Measurements from ENCODE around the gene LRRC74A.

The LRRC74A gene

DNA sequence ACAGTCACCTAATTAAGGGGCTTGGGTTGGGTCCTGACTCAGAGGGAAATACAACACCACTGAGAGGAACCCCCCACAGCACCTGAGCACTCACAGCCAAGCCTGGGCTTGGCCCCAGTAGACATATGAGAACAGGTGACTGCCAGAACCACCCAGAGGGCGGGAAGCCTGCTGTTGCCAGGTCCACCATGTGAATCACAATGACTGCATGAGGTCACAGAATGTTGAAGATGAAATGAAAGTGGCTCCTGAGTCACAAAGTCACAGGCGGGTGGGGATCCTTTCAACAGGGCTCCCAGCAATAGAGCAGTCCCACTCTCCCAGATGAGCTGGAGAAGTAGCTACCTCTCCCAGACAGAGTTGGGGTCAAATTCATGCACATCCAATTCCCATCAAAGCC lies at the start of gene LRRC74A:
Gene LRRC74A, plus strand, starts transcription at position 287 of the 400 bp plus-strand sequence. CDS start 290 bp downstream, outside the sequence.
- no peak for DNase-seq (ENCODE audit: low read depth)

DNA sequence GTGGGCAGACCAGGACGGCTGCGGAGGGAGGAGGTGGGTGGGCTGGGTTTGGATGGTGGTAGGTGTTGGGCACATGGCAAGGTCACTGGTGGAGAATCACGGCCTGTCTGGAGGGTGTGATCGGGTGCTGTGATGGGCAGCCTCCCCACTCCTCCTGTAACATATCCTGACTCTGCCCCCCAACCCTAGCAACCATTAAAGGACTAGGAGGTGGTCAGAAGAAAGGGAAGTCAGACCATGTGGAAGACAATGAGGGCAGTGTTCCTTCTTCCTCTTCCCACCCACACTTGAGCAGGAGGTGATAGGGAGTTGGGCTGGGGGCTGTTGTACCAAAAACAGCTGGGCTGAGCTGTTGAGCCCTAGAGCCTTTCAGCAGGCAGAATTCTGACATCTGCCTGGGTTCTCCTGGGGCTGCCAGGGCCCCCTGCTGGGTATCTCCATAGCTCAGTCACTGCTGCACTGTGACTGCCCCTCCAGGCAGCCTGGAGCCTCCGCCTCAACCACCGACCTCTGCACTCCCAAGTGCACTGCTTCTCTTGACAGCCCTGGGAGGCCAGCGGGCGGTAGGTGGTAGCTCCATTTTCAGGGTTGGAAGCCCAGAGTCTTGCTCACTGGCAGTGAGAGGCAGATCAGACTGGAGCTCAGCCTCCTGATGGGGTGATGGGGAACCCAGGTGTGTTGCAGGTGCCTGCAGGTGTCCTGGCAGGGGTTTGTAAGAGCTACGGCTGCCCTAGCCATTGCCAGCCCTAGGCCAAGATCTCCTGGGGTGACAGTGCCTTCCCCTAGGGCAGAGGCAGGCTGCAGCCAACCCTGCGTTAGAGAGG lies 49.6 kb upstream of the LRRC74A start:
- DNase-seq (ENCODE audit: low read depth), result no peak

DNA sequence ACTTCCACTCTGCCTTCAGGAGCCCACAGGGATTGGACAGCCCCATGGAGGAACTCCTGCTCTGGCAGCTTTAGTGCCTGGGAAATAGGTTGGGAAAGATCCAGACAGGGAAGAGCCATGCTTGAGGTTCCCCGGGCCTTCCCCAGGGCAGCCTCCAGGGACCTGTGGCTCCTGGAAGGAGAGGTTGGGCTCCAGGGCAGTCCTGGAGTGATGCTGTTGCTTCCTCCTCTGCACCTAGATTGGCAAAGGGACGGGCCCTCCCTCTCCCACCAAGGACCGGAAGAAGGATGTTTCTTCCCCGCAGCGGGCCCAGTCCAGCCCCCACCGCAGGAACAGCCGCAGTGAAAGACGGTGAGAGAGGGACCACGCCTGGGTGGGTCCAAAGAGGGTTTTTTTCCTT lies 48.5 kb upstream of the LRRC74A start:
- no peak for DNase-seq (ENCODE audit: low read depth)

DNA sequence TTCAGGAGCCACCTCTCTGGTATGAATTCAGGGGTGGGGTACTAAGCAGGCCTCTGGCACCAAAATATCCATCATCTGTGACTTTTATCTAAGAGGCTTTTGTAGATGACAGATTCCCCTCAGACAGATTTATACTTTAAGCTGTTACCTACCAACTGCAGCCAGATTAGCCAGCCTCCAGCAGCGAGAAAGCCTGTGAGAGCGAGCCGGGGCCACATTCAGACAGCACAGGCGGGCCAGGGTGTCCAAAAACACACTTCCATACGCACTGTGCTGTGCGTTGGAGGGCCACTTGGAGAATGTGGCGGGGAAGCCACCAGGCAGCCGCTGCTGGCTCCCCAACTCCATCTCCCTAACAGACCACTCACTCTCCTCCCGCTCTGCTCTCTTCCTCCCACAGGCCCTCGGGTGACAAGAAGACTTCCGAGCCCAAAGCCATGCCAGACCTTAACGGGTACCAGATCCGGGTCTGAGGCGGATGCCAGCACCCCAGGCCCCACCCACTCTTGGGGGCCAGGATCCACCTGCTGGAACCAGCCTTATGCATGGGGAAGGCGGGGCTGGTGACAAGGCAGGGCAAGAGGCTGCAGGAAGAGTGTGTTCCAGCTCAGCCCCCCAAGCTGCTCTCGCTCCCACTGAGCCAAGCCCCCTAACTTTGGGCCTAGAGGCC lies 47.5 kb upstream of the LRRC74A start:
- DNase-seq (ENCODE audit: low read depth), result no peak

DNA sequence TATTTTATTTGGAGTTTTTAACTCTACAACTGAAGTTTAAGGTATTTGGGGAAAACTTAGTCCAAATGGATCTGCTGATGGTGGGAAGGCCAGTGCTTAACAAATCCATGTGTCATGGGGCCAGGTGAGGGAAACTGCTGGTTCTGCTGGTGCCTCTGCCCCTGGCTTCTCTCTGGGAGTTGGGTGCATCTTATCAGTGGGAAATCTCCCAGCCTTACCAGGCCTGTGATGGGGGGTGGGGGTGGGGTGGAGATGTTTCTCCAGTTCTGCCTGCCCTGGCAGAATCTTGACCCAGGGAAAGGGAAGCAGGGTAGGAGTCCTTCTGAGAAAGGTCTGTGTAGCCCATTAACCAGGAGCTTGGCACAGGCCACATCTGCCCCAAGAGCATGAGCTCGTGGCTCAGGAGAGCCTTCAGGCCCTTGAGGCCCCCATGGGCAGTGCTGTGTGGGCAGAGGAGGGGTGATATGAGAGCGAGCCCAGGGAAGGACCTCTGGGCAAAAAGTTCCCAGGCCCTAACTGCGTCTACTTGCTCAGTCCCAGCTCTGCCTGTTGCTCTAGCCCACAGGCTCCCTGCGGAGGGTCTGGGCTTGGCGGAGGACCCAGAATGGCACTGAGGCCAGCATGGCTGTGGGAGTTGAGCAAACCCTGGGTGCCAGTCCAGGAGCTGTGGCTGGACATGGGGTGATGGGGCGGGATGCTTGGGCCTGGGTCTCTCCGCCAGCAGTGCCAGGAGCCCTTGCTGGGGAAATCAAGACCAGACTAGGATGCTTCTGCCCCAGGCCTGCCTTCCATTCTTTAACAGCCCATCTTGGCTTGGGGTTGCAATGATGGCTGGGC lies 46.8 kb upstream of the LRRC74A start:
- no peak for DNase-seq (ENCODE audit: low read depth)

DNA sequence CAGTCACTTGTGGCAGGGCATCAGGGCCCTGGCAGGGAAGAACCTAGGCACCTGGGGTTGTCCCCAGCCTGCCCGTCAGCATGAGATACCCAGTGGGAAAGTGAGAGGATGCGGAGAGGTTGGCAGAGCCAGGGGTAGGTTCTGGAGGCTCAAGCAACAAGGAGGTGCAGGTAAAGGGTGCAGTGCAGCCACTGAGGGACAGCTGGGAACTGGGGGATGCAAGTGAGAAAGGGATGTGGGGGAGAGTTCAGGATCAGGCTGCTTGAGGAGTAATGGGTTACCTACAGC lies 46.2 kb upstream of the LRRC74A start:
- no peak for DNase-seq (ENCODE audit: low read depth)

DNA sequence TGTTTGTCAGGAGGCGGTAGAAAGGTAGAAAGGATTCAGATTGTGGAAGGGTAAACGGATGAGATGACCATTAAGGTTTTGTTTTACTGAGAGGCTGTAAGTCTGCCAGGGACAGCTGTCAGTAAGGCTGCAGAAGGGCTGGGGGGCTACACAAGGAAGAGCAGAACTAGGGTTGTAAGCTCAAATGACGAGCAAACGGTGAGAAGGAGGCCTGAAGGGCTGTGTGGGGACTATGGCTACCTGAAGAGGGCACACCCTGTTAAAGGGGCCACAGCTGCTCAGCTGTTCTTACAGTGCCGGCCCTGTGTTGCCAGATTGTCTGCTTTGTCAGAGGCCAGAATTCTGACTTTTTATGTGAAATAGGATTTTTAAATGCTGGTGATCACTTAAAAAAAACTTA lies 45.8 kb upstream of the LRRC74A start:
- no peak for DNase-seq (ENCODE audit: low read depth)

DNA sequence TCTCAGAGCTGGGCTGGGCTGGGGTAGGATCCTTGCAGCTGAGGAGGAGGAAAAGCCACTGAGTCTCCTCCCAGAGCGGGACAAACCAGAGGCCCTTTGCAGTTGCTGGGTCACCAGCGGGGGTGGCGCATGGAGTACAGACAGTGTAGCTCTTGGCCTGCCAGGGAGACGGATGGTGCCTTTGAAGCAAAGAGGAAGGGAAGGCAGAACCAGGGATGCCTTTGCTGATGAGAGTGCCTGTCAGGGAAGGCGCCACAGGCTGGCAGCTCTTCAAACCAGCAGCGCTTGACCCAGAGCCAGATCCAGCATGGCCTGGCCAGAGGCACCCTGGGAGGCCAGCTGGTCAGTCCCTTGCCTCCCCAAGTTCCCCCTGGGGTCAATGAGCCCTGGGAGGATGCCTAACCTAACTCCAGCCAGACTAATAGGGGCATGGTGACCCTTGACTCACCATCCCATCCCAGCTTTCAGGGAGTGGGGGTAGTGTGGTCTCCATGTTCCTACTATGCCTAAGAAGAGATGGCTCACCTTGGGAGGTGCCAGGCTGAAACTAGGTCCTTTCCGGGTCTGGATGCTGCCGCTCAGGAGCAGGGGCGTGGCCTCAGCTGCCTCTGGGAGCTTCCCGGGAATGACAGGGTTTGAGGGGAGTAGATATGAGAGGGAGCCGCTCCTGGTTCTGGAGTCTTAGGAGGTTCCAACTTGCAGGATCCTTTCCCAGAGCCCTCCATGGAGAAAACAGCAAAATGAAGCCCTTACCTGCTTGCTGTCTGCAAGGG lies 45.1 kb upstream of the LRRC74A start:
- DNase-seq (ENCODE audit: low read depth), result no peak

DNA sequence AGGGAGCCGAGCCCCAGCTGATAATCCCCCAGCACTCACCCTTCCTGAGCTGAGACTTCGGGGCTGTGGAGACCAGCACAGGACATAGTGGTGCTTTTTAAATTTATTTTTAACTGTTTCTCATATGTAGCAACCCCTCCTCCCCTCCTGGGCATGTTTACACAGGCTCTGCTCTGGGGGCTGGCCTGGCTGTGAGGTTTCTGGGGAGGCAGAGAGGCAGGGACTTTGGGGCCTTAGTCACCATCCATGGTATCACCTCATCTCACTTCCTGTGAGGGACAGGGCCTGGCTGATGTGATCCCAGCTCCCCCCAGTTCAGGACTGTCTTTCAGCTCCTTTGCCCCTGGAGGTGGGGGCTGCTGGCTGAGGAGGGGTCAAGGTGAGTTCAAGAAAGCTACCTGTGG lies 44.6 kb upstream of the LRRC74A start:
- no peak for DNase-seq (ENCODE audit: low read depth)

DNA sequence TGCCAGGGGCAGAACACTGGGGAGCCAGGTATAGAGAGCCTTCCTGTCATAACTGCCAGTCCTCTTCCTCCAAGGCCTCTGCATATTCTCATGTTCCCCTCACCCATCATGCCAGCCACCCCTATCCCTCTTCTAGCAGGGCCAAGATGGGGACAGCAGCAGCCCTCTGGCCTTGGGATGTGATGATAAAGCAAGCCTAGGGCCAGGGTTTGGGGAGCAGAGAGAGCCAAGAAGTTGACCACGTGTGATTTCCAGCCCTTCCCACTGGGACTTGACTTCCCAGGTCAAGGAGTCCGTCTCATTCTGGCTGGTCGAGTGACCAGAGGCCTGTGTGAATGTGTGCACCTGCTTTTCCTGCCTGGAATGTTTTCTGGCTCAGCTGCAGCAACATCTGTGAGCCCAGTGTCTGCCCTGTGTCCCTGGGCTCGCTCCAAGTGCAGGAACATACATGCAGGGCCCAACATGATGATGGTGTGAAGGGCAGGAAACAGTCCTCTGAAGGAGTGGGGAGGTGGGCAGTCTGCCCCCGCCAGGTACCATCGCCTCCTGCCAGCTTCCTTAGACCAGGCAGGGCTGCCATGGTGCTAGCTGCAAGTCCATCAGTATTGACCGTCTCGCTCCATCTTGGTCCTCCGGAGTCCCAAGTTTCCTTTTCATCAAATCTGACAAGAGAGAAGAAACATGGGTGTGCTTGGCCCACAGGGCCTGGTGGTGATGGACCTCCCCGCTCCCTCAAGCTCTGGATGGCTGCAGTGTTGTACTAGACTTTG lies 43.9 kb upstream of the LRRC74A start:
- DNase-seq (ENCODE audit: low read depth), result no peak

DNA sequence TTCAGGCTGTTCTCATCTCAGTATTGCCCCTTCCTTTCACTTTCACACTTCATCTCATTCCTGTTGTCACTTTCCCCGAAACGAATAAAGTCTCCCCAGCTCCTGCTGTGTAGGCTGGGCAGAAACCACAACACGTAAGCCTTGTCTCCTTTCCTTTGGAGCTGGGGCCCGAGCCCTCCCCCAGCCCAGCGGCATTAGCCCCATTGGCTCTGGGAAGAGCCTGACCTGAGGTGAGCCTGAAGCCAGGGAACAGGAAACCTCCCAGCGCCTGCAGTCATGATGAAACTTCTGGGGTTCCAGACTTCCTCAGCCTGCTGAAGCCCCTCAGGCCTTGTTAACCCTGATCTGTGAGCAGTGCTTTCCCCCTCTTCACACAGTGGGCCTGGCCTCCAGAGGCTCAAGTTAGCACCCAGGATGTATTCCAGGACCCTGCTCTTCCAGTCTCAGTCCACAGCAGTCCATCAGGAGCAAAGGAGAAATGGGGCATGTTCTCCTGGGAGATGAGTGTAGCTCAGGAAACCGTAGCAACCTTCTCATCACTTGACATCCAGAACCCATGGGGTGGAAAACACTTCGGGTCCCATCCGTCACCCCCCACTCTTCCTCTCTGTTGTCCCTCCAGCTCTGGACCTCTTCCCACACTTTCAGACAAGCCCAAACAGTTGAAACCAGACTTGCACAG lies 43.2 kb upstream of the LRRC74A start:
- no peak for DNase-seq (ENCODE audit: low read depth)

DNA sequence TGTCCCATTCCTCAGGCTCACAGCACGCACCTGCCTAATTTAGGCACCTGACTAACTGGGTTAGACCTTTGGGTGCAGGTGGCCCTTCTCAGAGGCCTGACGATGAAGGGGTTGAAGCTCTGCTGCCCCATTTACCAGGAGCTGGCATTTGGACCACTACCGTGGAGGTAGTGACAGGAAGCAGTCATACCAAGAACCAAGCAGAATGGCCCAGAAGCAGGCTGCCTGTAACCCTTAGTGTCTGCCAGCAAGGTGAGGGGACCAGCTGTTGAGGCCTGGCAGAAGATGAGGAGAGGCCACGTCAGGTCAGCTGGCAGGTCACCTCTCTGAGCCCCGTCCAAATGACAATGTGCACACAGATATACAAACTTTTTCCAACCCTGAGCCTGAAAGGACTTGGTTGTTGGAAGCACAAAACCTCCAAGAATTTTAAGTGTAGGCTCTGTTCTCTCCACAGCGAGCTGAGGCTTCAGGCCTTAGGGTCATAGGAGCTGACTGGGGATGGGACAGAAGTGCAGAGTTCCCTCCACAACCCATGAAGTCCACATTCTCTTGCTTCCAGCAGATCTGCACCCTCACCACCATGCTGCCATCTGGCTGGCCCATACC lies 41.8 kb upstream of the LRRC74A start:
- DNase-seq (ENCODE audit: low read depth), result no peak

DNA sequence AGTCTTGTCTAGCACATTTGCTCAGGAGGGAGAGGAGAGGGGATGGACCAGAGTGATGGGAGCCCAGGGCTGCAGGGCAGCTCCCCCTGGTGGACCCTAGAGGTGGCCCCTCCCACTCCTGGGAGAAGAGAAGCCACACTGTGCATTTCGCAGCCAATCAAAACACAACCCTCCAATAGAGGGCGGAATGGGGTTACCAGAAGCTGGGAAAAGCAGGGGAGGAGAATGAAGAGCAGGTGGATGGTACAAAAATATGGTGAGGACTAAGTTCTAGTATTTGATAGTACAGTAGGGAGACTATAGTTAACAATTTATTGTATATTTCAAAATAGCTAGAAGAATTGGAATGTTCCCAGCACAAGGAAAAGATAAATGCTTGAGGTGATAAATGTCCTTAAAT lies 41.3 kb upstream of the LRRC74A start:
- DNase-seq (ENCODE audit: low read depth), result peak; percentile 19

DNA sequence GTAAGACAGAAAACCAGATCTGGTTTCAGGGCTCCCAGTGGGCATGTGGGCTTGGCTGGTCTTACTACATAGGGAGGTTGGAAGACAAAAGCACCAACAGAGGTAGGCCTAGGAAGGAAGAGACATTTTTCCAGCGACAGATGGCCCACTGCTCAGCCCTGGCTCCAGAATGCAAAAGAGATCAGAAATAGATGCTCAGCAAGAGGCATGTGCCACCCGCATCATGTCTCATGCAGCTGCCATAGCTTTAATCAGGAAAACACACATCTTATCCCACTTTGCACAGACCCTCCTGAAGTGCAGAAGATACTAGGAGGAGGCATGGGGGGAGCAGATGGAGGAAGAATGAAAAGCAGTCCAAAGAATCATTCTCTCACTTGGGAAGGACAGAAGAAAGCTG lies 39.6 kb upstream of the LRRC74A start:
- no peak for DNase-seq (ENCODE audit: low read depth)

DNA sequence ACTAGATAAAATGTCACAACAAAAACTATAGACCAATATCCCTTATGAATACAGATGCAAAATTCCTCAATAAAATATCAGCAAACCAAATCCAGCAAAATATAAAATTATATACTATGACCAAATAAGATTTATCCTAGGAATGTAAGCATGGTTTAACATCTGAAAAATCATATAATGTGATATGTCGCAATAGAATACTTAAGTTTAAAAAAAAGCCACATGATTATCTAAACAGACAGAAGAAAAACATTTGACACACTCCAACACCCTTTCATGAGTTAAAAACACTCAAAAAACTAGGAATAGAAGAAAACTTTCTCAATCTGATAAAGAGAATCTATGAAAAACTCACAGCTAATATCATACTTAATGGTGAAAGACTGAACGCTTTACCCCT lies 33.8 kb upstream of the LRRC74A start:
- DNase-seq (ENCODE audit: low read depth), result no peak

DNA sequence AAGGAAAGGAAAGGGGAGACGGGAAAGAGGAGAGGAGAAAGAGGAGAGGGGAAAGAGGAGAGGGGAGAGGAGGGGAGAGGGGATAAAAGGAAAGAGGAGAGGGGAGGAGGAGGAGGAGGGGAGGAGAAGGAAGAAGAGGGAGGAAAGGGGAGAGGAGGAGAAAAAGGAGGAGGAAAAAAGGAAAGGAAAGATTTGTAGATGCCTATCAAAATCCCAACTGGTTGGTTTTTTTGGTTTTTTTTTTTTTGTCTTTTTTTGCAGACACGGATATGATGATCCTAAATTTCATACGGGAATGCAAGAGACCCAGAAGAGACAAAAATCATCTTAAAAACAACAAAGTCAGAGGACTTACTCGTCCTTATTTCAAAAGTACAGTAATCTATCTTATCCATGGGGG lies 32.9 kb upstream of the LRRC74A start:
- no peak for DNase-seq (ENCODE audit: low read depth)

DNA sequence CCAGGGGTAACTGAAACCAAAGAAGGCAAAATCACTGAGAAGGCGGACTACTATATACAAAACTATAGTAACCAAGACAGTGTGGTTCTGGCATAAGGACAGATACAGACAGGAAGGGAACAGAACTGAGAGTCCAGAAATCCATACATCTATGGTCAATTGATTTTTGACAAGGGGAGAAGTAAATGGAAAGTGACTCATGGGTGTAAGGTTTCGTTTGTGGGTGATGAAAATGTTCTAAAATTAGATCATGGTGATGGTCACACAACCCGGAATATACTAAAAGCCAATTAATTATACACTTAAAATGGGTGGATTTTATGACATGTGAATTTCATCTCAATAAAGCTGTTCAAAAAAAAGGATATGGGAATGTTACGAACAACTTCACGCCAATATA lies 32.3 kb upstream of the LRRC74A start:
- no peak for DNase-seq (ENCODE audit: low read depth)

DNA sequence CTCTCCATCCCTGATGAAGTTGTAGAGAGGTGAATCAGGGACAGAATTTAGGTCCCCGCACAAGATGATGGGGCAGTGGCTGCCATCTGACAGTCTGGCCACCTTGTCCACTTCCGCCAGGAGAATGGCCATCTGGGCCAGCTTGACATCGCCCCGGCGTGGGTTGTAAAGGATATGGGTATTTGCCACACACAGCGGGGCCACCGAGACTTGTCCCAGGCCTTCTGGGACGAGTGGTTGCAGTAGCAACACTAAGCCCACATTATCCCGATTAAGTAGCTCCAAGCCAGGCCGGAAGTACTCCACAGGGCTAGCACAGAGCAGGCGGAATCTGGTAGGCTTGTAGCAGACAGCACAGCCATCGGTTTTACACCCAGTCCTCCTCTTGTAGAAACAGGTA lies 19.8 kb upstream of the LRRC74A start:
- no peak for DNase-seq (ENCODE audit: low read depth)

DNA sequence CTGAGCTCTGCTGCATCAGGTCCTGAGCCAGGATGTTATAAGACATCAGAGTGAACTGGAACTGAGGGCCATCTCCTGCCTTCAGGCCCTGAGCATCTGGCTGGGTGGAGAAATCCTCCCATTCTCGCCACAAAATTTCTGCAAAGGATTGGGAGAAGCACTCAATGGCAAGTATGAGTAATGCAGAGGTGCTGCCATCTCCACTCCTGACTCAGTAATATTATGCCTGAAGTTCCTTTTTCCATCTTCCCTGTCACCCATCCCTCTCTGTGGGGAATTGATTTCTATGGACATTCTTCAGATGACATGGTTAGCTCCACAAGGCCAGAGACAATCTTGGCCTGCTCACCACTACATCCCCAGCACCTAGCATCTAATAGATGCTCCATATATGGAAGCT lies 18.2 kb upstream of the LRRC74A start:
- DNase-seq (ENCODE audit: low read depth), result no peak

DNA sequence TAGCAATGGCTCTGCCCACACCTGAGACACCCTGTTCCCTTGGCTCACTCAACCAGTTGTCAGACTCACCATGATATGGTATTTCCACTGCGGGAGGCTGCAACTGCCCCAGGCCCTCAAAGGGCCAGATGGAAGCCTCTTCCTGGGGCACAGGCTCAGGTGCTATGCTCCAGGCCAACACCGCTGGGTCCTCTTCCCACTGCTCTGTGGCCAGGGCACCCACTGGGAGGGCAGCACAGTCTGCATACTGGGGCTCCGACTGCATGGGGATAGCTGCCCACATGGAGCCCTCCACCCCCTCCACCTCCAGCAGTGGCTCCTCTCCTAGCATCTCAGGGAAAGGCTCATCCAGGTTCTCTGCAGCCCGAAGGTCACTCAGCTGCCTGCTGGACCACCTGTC lies 17.2 kb upstream of the LRRC74A start:
- no peak for DNase-seq (ENCODE audit: low read depth)

DNA sequence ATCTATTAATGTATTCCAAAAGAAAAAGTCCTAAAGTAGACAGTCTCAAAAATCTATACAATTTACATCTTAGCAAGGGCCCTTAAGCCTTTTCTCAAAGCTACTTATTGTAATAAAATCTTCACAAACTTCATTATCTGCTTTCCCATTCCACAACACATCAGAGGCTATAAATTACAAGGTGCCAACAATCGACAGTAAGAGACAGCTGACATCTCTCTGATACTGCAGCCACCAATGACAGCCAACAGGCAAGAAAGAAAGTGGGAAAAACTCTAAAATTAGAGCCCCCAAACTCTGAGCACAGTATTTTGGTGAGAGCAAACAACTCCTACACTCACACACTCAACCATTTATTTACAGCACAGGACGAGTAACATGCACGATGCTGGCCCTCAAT lies 15.7 kb upstream of the LRRC74A start:
- no peak for DNase-seq (ENCODE audit: low read depth)
